Stimulated activated CD4-positive, alpha-beta T cell treated with anti-CD3 and anti-CD28 coated beads, Interleukin-1b, Interleukin-23, amount 100 ng/mL, for 24 hours (primary cell): ENCODE data around the gene PSMG3.
"Not testable (repeated sequence)": the region's sequence is repeated elsewhere in the genome, so short reads cannot be mapped to it uniquely, and the experiment has no call there.

ENCODE experiments used
- DNase-seq, 4 experiments: peaks; one replicate each; pipeline ENCODE4 v3.0.0-alpha.2; 2020; ENCODE audit warnings: low read depth in 4 of 4, low spot score in 1 of 4

The PSMG3 gene

DNA sequence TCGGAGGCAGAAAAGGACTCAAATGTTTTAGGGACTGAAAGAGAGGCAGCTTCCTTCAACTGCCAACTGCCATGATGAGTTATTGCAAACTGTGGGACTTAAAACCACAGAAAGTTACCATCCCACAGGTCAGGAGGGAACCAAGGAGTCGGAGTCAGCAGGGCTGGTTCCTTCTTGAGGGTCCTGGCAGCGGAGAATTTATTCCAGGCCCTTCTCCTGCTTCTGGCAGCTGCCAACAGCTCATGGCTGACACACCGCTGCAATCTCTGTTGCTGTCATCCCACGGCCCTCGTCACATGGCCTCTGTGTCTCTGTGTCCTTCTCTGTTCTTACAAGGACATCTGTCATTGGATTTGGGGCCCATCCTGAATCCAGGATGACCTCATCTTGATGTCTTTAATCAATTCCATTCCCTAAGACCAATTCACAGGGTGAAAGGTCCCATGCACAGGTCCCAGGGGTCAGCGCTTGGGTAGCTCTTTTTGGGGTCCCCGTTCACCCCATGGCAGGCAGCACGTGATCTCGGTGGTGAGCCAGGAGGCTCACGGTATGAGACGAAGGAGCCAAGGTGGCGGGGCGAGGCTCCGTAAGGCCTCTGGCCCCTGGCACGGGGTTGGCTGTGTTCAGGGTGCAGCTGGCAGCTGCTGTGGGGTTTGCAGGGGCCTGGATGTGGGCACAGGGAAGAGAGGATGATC lies 27.4 kb upstream of the PSMG3 start:
- DNase-seq: no peak

DNA sequence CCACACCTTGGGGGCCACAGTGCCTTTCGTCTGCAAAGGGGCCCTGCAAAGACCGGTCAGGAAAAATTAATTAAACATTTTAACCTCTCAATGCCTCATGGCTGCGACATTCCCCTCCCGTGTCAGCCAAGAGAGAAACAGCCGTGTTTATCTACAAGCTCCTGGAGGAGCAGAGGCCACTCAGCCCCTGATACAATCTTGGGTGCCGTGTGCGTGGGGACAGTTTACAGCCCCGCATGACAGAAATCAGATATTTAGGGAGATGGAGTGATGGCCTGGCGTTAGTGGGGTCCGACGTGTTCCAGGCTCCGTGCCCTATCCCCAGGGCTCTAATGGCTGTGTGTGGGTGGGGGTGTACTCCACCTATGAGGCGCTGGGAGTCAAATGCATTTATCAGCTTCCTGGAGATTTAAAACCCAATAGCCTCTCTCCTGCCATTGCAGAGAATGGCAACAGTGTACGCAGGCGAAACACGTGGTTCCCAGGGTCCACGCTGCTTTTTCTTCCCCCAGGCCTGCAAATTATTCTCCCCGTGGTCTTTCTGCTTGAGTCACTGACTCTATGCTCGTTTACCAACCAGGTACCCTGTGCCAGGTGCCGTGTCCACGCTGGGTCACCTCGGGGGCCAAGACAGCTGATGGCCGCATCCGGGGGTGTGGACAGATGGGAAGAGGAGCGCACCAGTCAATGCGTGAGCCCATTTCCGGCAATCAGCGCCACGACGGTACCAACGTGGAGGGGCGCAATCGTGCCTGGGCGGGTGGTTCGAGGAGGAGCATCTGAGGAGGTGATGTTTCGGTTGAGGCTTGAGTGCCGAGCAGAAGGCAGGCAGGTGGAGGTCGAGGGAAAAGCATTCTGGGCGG lies 26.6 kb upstream of the PSMG3 start:
- no peak for DNase-seq

DNA sequence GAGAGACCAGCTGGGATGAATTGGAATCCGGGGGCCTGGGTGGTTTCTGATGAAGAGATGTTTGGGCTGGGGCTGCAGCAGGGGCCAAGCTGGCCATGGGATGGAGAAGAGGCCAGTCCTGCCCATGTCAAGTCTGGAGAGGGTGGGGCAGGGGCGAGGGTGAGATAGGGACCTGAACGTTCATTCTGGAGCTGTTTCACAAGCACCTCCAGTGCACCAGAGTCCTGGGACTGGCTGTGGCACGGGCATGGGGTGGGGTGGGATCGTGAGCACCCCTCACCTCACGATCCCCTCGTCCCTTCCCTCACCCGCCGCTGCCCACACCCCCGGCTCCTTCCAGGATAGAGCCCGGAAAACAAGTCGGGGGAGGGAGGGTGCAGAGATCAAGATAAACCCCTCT lies 25.8 kb upstream of the PSMG3 start:
- DNase-seq: no peak

DNA sequence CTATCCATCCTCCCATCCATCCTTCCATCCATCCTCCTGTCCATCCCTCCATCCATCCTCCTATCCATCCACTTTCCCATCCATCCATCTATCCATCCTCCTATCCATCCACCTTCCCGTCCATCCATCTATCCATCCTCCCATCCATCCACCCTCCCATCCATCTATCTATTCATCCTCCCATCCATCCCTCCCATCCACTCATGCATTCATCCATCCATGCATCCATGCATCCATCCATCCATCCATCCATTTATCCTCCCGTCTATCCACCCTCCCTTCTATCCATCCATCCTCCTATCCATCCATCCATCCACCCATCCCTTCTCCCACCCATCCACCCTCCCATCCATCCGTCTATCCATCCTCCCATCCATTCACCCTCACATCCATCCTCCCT lies 25.2 kb upstream of the PSMG3 start:
- no peak for DNase-seq

DNA sequence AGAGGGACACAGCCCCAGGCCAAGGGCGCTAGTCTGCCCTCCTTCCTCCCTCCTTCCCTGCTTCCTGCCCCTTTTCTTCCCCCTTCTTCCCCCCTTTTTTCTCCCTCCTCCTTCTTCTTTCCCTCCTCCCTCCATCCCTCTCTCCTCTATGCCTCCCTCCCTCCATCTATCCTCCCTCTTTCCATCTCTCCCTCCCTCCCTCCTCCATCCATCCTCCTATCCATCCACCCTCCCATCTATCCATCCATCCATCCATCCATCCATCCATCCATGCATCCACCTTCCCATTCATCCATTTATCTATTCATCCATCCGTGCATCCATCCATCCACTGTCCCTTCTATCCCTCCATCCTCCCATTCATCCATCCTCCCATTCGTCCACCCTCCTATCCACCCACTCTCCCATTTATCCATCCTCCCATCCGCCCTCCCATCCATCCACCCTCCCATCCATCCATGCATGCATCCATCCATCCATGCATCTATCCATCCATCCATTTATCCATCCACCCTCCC lies 24.1 kb upstream of the PSMG3 start:
- DNase-seq: no peak

DNA sequence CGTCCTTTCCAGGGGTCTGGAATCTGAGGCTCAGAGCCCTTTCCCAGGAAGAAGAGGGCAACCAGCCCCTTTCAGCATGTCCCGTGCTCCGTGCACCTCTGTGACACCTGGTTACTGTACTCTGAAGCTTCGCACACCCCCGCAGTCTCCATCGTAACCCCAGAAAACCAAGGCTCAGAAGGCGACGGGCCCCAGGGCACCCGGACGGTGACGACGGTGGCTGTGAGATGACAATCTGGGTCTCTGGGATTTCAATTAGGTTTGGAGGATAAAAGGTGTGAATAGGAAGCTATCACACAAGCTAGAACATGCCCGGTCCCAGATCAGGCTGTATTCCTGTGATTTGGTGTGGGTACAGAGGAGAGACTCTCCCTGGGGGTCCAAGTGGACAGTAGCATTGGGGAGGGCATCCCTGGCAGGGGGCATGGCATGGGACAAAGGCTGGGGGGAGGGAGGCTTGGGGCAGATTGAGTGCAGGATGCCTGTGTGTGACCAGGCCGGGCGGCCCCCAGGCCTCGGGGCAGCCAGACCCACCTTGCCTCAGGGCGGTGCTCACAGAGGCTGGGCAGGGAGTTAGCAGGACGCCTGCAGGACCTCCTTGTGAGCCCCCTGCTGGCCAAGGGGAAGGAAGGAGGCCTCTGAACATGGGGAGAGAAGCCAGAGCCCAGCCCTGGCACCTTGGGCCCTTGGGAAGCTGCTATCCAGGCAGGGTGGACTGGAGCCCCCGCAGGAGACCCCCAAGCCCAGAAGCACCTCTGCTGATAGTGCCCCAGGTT lies 23.4 kb upstream of the PSMG3 start:
- DNase-seq: no peak

DNA sequence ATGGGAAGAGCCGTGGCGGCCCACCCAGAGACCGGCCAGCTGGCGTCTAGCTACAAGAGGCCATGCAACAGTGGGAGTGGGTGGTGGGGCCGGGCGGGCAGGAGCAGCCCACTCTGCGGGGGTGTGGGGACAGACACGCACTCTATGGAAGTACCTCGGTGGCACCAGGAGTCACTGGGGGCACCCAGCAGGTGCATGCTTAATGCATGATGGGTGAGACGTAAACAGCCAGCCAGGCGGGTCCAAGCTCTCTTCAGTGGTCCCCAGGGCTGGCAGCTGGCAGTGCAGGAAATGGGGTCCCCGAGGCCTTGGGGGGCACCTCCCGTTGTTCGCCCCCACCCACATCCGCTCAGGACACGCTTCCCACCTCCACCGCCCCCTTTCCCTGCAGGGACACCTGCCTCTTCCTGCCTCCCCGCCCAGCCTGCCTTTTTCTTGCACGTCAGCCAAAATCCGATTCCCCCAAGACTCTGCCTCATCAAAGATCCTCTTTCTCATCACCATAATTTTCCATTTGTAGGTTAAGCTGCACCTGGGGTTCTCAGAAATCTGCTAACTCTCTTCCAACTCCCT lies 22.6 kb upstream of the PSMG3 start:
- DNase-seq: no peak

DNA sequence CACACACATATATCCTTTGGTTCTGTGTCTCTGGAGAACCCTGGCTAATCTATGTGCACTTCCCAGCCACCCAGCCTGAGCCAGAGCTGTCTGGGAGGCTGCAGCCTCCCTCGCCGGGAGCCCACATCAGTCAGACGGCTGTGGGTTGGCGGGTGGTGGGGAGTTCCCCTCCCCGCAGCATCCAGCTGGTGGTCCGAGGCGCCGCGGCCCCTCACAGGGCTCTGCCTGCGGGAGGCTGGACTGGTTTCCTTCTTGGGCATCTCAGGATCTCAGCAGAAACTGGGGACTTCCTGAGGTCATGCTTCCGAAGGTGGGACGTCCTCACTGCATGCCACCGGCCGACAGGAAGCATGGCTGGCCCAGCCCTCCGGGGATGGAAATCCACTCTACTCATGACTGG lies 22.0 kb upstream of the PSMG3 start:
- no peak for DNase-seq

DNA sequence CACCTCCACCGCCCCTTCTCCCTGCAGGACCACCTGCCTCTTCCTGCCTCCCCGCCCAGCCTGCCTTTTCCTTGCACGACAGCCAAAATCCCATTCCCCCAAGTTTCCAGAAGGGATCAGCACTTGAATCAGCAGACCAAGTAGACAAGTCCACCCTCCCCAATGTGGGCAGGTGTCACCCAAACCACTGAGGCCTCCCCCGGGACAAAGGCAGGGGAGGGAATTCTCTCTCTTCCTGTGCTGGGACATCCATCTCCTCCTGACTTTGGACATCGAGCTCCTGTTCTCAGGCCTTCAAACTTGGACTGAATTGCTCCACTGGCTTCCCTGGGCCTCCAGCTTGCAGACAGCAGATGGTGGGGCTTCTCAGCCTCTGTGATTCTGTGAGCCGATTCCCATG lies 21.6 kb upstream of the PSMG3 start:
- DNase-seq: no peak

DNA sequence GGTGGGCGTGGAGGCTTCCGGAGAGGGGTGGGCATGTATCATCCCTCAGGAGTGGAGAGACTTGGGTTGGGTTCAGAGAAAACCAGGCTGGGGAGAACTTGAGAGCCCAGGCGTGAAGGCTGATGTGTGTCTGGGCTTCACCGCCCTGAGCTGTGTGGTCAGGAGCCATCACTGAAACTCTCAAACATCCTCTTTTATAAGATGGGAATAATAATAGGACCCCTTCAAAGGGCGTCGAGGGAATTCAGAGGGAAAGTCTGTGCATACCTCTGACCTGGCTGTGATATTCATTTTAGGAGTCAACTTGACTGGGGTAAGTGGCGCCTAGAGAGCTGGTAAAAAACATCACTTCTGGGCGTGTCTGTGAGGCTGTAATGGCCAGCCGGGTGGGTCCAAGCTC lies 21.1 kb upstream of the PSMG3 start:
- DNase-seq: no peak

DNA sequence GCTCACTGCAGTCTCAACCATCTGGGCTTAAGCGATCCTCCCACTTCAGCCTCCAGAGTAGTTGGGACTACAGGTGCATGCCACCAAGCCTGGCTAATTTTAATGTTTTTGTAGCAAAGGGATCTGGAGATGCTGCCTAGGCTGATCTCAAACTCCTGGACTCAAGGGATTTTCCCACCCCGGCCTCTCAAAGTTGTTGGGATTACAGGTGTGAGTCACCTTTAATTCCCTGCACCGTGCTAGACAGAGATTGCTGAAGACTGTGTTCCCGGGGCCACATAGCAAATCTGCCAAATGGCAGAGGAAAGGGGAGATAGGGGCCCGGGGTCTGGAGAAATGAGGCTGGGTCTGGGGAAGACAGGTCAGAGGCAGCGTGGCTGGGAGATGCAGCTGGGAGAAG lies 20.6 kb upstream of the PSMG3 start:
- DNase-seq: no peak

DNA sequence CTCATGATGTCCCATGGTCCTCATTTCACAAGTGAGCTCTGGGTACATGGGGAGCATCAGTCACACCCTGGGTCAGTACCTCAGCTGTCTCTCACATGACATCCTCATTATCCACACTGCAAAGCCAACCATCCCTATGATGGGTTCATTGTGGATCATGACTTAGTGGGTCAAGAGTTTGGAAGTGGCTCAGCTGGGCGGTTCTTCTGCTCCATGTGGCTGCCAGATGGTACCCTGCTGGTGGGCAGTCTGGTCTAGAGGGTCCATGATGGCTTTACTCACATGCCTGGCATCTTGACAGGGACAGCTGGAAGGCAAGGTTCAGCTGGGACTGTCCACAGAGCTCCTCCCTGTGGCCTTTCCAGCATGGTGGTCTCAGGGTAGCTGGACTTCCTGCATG lies 19.1 kb upstream of the PSMG3 start:
- DNase-seq: no peak

DNA sequence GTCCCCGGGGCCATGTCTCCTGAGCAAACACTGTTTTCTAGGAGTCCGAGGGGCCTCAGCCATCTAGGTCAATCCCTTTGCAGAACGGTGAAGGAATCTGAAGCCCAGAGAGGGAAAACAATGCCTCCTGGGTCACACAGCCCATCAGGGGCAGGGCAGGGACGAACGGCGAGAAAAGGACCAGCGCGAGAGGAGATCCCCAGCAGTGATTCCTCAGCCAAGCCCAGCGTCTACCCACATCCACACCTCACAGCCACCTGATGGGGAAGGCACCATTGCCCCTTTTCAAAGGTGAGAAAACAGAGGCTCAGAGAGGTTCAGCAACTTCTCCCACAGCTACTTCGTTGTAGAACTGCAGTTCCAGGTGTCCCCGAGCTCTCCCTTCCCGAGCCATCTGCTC lies 17.9 kb upstream of the PSMG3 start:
- no peak for DNase-seq

DNA sequence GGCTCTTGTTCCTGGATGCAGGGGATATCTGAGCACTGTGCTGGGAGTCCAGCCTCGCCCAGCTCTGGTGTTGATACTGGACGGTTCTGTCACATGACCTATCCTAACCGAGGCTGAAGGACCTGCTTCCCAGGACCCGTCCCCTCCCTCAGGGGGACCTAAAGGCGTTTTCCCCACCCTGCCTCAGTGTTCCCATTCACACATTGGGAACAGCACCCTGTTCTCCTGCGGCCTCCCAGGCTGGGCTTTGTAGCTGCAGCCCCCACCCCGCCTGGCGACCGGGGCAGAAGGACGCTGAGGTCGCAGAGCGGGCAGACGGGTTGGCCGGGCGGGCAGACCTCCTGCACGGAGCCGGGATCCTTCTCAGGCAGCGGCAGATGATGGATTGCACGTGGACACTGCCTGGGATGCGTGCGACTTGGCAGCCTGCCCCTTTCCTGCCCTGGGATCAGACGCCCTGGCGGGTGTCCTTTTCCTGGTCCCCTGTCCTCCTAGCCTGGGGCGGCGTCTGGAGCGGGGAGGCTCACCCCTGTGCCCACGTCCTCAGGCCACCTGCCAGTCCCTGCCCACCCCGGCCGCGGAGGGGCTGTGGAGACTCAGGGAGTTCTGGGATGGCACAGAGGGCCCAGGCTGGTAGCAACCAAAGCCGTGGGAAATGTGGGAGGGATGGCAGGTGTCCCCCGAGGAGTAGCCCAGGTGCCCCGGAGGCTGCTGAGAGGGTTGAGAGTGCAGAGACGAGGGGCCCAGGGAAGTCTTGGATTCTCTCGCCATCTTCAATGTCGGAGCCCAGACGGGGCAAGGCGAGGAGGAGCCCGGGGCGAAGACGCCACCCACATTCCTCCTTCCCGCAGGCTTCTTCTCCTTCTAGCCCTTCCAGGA lies 17.2 kb upstream of the PSMG3 start:
- no peak for DNase-seq

DNA sequence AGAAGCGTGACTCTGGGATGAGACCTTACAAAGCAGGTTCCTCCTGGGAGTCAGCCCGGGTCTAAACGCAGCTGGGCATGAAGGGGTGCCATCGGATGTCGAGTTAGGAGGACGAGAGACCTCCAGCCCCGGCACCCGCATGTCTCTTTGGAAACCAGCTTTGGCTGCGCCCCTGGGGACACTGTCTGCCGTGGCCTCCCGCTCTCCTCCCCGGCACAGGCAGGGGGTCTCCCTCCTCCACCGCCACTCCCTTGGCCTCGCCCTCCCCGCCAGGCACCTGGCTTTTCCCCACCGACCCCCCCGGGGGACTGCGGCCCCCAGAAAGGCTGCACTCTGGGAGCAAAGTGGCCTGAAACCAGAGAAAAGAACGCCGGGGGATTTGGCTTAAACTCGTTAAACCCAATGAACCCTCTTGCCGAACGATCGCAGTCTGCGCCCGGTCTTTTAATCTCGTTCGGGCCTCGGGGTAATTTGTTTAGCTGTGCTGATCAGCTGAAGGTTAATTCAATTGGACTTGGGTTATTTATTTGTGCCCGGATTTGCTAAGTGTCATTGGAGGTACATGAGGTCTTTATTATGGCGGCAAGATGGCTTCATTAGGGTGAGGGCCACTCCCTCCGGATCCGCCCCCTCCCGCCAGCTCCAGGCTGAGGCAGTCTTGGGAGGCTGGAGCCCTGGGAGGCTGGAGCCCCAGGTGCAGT lies 16.4 kb upstream of the PSMG3 start:
- DNase-seq: no peak

DNA sequence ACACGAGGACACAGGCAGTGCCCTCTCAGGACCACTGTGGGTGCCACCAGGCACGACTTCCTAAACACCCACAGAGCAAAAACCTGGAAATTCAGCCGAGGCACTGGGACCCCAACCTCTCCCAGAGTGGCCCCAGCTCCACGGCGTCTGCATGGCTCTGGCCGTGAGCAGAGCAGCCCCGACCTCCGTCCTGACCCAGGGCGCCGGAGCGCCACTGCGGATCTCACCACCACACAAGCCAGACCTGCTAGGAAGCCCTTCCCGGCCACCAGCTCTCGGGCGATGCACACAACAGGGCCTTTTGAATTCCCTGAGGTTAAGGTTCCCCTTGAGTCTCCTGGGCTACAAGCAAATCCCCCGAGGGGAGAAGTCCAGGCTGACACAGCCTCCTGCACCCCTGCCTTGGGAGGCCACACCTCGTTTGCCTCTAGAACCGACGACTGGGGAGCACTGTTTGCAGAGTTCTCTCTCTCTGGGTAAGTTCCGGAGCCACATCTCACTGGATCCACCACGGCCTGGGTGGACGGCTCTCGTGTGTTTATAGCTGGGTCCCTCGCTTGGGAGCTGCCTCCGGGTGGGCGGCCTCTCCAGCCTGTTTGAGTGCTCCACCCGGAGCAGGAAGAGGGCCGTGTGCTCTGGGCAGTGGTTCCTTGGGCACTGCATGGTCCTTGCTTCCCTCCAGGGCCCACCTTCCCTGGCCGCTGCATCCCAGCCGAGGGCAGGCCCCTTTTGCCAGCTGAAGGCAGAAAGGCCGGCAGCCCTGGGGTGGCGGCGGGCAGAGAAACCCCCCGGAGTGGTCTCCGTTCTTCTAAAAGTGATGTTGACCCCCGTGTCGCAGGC lies 15.5 kb upstream of the PSMG3 start:
- no peak for DNase-seq

DNA sequence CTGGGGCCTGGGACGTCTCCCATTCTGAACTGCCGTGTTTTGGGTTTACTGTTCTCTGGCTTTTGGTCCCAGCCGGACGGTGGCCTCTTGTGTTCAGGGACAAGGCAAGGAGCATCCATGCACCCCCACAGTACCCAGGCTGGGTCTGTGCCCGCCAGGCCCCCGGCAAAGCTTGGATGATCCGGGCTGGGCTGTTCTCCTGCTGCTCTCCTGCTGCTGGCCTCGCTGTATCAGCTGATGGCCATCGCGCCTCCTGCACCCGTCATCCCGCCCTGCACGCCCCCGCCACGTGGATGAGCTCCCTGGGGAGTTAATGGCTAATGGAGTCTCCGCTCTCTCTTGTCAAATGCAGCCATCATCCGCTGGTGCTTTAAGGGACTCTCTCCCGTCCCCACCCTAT lies 14.9 kb upstream of the PSMG3 start:
- no peak for DNase-seq

DNA sequence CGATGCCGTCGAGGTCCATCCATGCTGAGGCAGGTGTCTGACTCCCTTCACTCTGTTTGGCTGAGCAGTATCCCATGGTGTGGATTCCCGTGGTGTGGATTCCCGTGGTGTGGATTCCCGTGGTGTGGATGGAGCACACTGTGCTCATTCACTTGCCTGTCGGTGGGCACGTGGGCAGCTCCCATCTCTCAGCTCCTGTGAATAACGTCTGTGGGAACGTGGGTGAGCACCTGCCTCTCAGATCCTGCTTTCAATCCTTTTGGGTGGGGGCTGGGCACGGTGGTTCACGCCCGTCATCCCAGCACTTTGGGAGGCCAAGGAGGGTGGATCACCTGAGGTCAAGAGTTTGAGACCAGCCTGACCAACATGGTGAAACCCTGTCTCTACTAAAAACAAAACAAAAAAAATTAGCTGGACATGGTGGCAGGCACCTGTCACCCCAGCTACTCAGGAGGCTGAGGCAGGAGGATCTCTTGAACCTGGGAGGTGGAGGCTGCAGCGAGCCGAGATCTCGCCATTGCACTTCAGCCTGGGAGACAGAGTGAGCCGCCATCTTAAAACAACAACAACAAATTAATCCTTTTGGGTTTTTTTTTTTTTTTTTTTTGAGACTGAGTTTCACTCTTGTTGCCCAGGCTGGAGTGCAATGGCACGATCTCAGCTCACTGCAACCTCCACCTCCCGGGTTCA lies 13.6 kb upstream of the PSMG3 start:
- DNase-seq: not testable (repeated sequence)
